ENCODE data around the gene SBF2.

SBF2 gene

GRCh38 chr11:9927670-9928069 lies 366.3 kb downstream of the SBF2 start:
- H3K27me3 ChIP-seq (ENCODE audit: insufficient read depth, low read length, poor library complexity) = no peaks in the 10 kb centered on the region
- H3K9ac ChIP-seq (ENCODE audit: low read depth, low read length) = no peak overlapping the region
- no peaks in the 10 kb centered on the region for H3K4me1 ChIP-seq (ENCODE audit: insufficient read depth, low read length)
- no peak for DNase-seq
- H3K9me3 ChIP-seq (ENCODE audit: insufficient read depth, low read length, severe bottlenecking) = peaks cover 3% of the 10 kb centered on the region
- TF ChIP-seq EZH2 (IDR thresholded peaks at IDR 0.05; ENCODE audit: borderline replicate concordance, low read depth, low read length, severe bottlenecking) (no peak), CTCF (IDR thresholded peaks at IDR 0.05; ENCODE audit: borderline replicate concordance, extremely low read depth, low read length, poor library complexity, severe bottlenecking) (no peak)
- no peak overlapping the region for H3K4me2 ChIP-seq (ENCODE audit: insufficient read depth, low read length)
- no peak overlapping the region for H3K4me3 ChIP-seq (ENCODE audit: low read depth in 1 of 2, low read length in 2 of 2)
- ATAC-seq (ENCODE audit: insufficient read depth, low read depth) = no peak
- H4K20me1 ChIP-seq (ENCODE audit: insufficient read depth, low read length) = no peaks in the 10 kb centered on the region
- H3K27ac ChIP-seq (ENCODE audit: low read length) = no peak overlapping the region
- peaks cover 5% of the 10 kb centered on the region; the same call in 1 of the 2 replicates for H3K36me3 ChIP-seq (ENCODE audit: insufficient read depth, low read length)
- H2AFZ ChIP-seq (ENCODE audit: low read depth, low read length) = no peak overlapping the region
- H3K79me2 ChIP-seq (ENCODE audit: insufficient read depth, low read length) = no peaks in the 10 kb centered on the region

- no peaks in the 10 kb centered on the region for H3K27me3 ChIP-seq (ENCODE audit: insufficient read depth, low read length, poor library complexity)
- ATAC-seq (ENCODE audit: insufficient read depth, low read depth) = no peak
- H3K4me1 ChIP-seq (ENCODE audit: insufficient read depth, low read length) = no peaks in the 10 kb centered on the region
- H3K4me2 ChIP-seq (ENCODE audit: insufficient read depth, low read length) = no peak overlapping the region
- H2AFZ ChIP-seq (ENCODE audit: low read depth, low read length) = no peak overlapping the region
- H3K36me3 ChIP-seq (ENCODE audit: insufficient read depth, low read length) = no peaks in the 10 kb centered on the region
- no peak overlapping the region for H3K27ac ChIP-seq (ENCODE audit: low read length)
- no peaks in the 10 kb centered on the region for H4K20me1 ChIP-seq (ENCODE audit: insufficient read depth, low read length)
- no peaks in the 10 kb centered on the region for H3K79me2 ChIP-seq (ENCODE audit: insufficient read depth, low read length)
- no peak overlapping the region for H3K4me3 ChIP-seq (ENCODE audit: low read depth in 1 of 2, low read length in 2 of 2)
- H3K9me3 ChIP-seq (ENCODE audit: insufficient read depth, low read length, severe bottlenecking) = no peaks in the 10 kb centered on the region
- no peak for TF ChIP-seq EZH2 (IDR thresholded peaks at IDR 0.05; ENCODE audit: borderline replicate concordance, low read depth, low read length, severe bottlenecking)
- DNase-seq = no peak
- H3K9ac ChIP-seq (ENCODE audit: low read depth, low read length) = no peak overlapping the region
These were observed 370.7 kb downstream of the SBF2 start for GRCh38 chr11:9923280-9923679.

- no peaks in the 10 kb centered on the region for H3K9me3 ChIP-seq (ENCODE audit: insufficient read depth, low read length, severe bottlenecking)
- H3K4me2 ChIP-seq (ENCODE audit: insufficient read depth, low read length) = no peak overlapping the region
- no peak overlapping the region for H3K9ac ChIP-seq (ENCODE audit: low read depth, low read length)
- H3K79me2 ChIP-seq (ENCODE audit: insufficient read depth, low read length) = no peaks in the 10 kb centered on the region
- DNase-seq (no peak), ATAC-seq (ENCODE audit: insufficient read depth, low read depth) (no peak)
- H3K27ac ChIP-seq (ENCODE audit: low read length) = no peak overlapping the region
- TF ChIP-seq CTCF (IDR thresholded peaks at IDR 0.05; ENCODE audit: borderline replicate concordance, extremely low read depth, low read length, poor library complexity, severe bottlenecking) = no peak
- no peak for TF ChIP-seq EZH2 (IDR thresholded peaks at IDR 0.05; ENCODE audit: borderline replicate concordance, low read depth, low read length, severe bottlenecking)
- H2AFZ ChIP-seq (ENCODE audit: low read depth, low read length) = no peak overlapping the region
- H3K27me3 ChIP-seq (ENCODE audit: insufficient read depth, low read length, poor library complexity) = no peaks in the 10 kb centered on the region
- no peaks in the 10 kb centered on the region for H3K4me1 ChIP-seq (ENCODE audit: insufficient read depth, low read length)
- no peak overlapping the region for H3K4me3 ChIP-seq (ENCODE audit: low read depth in 1 of 2, low read length in 2 of 2)
- H3K36me3 ChIP-seq (ENCODE audit: insufficient read depth, low read length) = no peaks in the 10 kb centered on the region
- H4K20me1 ChIP-seq (ENCODE audit: insufficient read depth, low read length) = no peaks in the 10 kb centered on the region
These were observed 371.2 kb downstream of the SBF2 start for GRCh38 chr11:9922806-9923205.

GRCh38 chr11:9916480-9916879 lies 377.5 kb downstream of the SBF2 start:
- no peaks in the 10 kb centered on the region for H3K27me3 ChIP-seq (ENCODE audit: insufficient read depth, low read length, poor library complexity)
- no peak overlapping the region for H3K9ac ChIP-seq (ENCODE audit: low read depth, low read length)
- no peaks in the 10 kb centered on the region for H3K4me1 ChIP-seq (ENCODE audit: insufficient read depth, low read length)
- ATAC-seq (ENCODE audit: insufficient read depth, low read depth) (no peak), DNase-seq (no peak)
- no peak overlapping the region for H3K27ac ChIP-seq (ENCODE audit: low read length)
- H3K36me3 ChIP-seq (ENCODE audit: insufficient read depth, low read length) = no peaks in the 10 kb centered on the region
- no peak overlapping the region for H3K4me3 ChIP-seq (ENCODE audit: low read depth in 1 of 2, low read length in 2 of 2)
- no peak overlapping the region for H2AFZ ChIP-seq (ENCODE audit: low read depth, low read length)
- no peaks in the 10 kb centered on the region for H4K20me1 ChIP-seq (ENCODE audit: insufficient read depth, low read length)
- H3K9me3 ChIP-seq (ENCODE audit: insufficient read depth, low read length, severe bottlenecking) = no peaks in the 10 kb centered on the region
- no peak overlapping the region for H3K4me2 ChIP-seq (ENCODE audit: insufficient read depth, low read length)
- TF ChIP-seq EZH2 (IDR thresholded peaks at IDR 0.05; ENCODE audit: borderline replicate concordance, low read depth, low read length, severe bottlenecking) = no peak
- no peak for TF ChIP-seq CTCF (IDR thresholded peaks at IDR 0.05; ENCODE audit: borderline replicate concordance, extremely low read depth, low read length, poor library complexity, severe bottlenecking)
- H3K79me2 ChIP-seq (ENCODE audit: insufficient read depth, low read length) = no peaks in the 10 kb centered on the region
